CD14-positive monocyte (primary cell): ENCODE data around the gene TTC7B. TPM values are rescaled to one million over a fixed set of nuclear protein-coding genes. Genes with fewer than 3 reads are reported as not detected.
A peak's percentile ranks its signal among the peaks of the same experiment; 100 is the strongest.

ENCODE experiments used
- DNase-seq, 3 donors: peaks; one replicate each; pipeline ENCODE4 v3.0.0-alpha.2; 2011 to 2022
- H2AFZ ChIP-seq: 2 replicates; pipeline ENCODE4 v1.6.0; 2012; ENCODE audit warnings: mild to moderate bottlenecking, low read depth, low read length, inconsistent platforms; ENCODE audit not compliant: insufficient read depth, poor library complexity, severe bottlenecking
- H3K27ac ChIP-seq, 2 donors: 1 replicate in 1 of 2; 2 replicates in 1 of 2; pipeline ENCODE4 v1.5.1; 2012 to 2013; ENCODE audit warnings: low read length in 2 of 2, control low read depth in 1 of 2, inconsistent platforms in 1 of 2, low read depth in 1 of 2, mild to moderate bottlenecking in 1 of 2
- H3K27me3 ChIP-seq, 2 donors: one replicate each; pipeline versions ENCODE4 v1.6.0 to v1.6.1; 2011 to 2013; ENCODE audit warnings: low read length in 2 of 2; ENCODE audit not compliant: control insufficient read depth in 2 of 2, insufficient read depth in 2 of 2
- H3K36me3 ChIP-seq, 2 donors: replicated peaks in 1 of 2; 1 replicate in 1 of 2; 2 replicates in 1 of 2; pipeline versions ENCODE4 v1.5.1 to v1.6.1; 2012 to 2013; ENCODE audit warnings: low read length in 2 of 2, control low read depth in 1 of 2, inconsistent platforms in 1 of 2, mild to moderate bottlenecking in 1 of 2; ENCODE audit not compliant: insufficient read depth in 2 of 2, control insufficient read depth in 1 of 2
- H3K4me1 ChIP-seq, 2 donors: 1 replicate in 1 of 2; 2 replicates in 1 of 2; pipeline versions ENCODE4 v1.5.1 to v1.6.1; 2012 to 2013; ENCODE audit warnings: low read length in 2 of 2, control low read depth in 1 of 2, inconsistent platforms in 1 of 2, mild to moderate bottlenecking in 1 of 2, moderate library complexity in 1 of 2; ENCODE audit not compliant: insufficient read depth in 2 of 2, control insufficient read depth in 1 of 2
- H3K4me2 ChIP-seq: replicated peaks from 2 replicates; pipeline ENCODE3; 2012; ENCODE audit warnings: low read length, moderate library complexity, mild to moderate bottlenecking; ENCODE audit not compliant: poor library complexity, severe bottlenecking; ENCODE audit errors: extremely low read depth
- H3K4me3 ChIP-seq, 3 experiments: fragments of 200-600 bp in 1 of 3; sonication (generic) in 1 of 3; replicated peaks in 1 of 3; 1 replicate in 2 of 3; 2 replicates in 1 of 3; pipeline ENCODE4 v1.5.1; 2011 to 2013; ENCODE audit warnings: low read length in 3 of 3, mild to moderate bottlenecking in 3 of 3, control low read depth in 2 of 3, low read depth in 2 of 3, inconsistent platforms in 1 of 3, moderate library complexity in 1 of 3
- H3K79me2 ChIP-seq: 2 replicates; pipeline ENCODE4 v1.6.0; 2012; ENCODE audit warnings: mild to moderate bottlenecking, control low read depth, inconsistent platforms, low read length, moderate library complexity; ENCODE audit not compliant: insufficient read depth
- H3K9ac ChIP-seq: 2 replicates; pipeline ENCODE4 v1.6.0; 2017; ENCODE audit warnings: low read length, mild to moderate bottlenecking; ENCODE audit not compliant: insufficient read depth, poor library complexity, severe bottlenecking
- H3K9me3 ChIP-seq, 2 donors: replicated peaks in 1 of 2; 1 replicate in 1 of 2; 2 replicates in 1 of 2; pipeline versions ENCODE4 v1.5.1 to v1.6.1; 2012 to 2013; ENCODE audit warnings: low read length in 2 of 2, control low read depth in 1 of 2; ENCODE audit not compliant: control insufficient read depth in 1 of 2, insufficient read depth in 1 of 2
- H4K20me1 ChIP-seq: 2 replicates; pipeline ENCODE4 v1.6.0; 2012; ENCODE audit warnings: mild to moderate bottlenecking, low read length, control low read depth, moderate library complexity; ENCODE audit not compliant: insufficient read depth
- H3K27ac Mint-ChIP-seq, 7 donors: one replicate each; pipeline ENCODE4 v1.8.0; 2020; ENCODE audit warnings: mild to moderate bottlenecking in 7 of 7, mixed read lengths in 7 of 7, moderate library complexity in 6 of 7, inconsistent platforms in 2 of 7
- H3K27me3 Mint-ChIP-seq, 3 donors: one replicate each; pipeline ENCODE4 v1.8.0; 2021 to 2022; ENCODE audit warnings: low read depth in 3 of 3, mild to moderate bottlenecking in 3 of 3, mixed read lengths in 3 of 3, moderate library complexity in 3 of 3, inconsistent platforms in 1 of 3
- H3K36me3 Mint-ChIP-seq, 2 donors: one replicate each; pipeline ENCODE4 v1.8.0; 2020; ENCODE audit warnings: mixed read lengths in 2 of 2, inconsistent platforms in 1 of 2, mild to moderate bottlenecking in 1 of 2
- H3K4me1 Mint-ChIP-seq: one replicate; pipeline ENCODE4 v1.8.0; 2020; ENCODE audit warnings: mild to moderate bottlenecking, mixed read lengths
- H3K4me3 Mint-ChIP-seq, 2 donors: one replicate each; pipeline ENCODE4 v1.8.0; 2020; ENCODE audit warnings: mild to moderate bottlenecking in 2 of 2, mixed read lengths in 2 of 2, moderate library complexity in 1 of 2
- H3K9me3 Mint-ChIP-seq, 7 donors: one replicate each; pipeline ENCODE4 v1.8.0; 2020 to 2022; ENCODE audit warnings: mixed read lengths in 7 of 7, mild to moderate bottlenecking in 6 of 7, moderate library complexity in 6 of 7, inconsistent platforms in 2 of 7
- WGBS: methylation state at CpG from one replicate; pipeline ENCODE4 v1.1.5; 2013; ENCODE audit warnings: missing lambda C conversion rate; ENCODE audit not compliant: insufficient coverage; 5-methylcytosine and 5-hydroxymethylcytosine counted together
- intact Hi-C, 2 donors: fragments of 100-400 bp; cut with micrococcal nuclease; formaldehyde crosslinking; loops; one replicate each; pipeline versions ENCODE4 v1.15.0 to v1.15.1; 2023
- polyA plus RNA-seq, 3 donors: library from polyadenylated mRNA; depleted of rRNA in 1 of 3; unstranded in 2 of 3; stranded (reverse) in 1 of 3; fragments of 300-500 nt in 2 of 3; fragments of >200 nt in 1 of 3; fragmentation: Illumina TruSeq in 2 of 3; gene quantifications; 1 replicate in 2 of 3; 2 replicates in 1 of 3; pipeline ENCODE4 v1.2.3, GENCODE V29; 2012 to 2021
- TF ChIP-seq, protein P1 (sequence below): fragments of 200-600 bp; IDR thresholded peaks from one replicate; pipeline ENCODE4 v1.8.0; 2022; ENCODE audit warnings: antibody characterized with exemption, mild to moderate bottlenecking

Gene TTC7B
- polyA plus RNA-seq, 3 donors, result 0.87 to 2.6 (median 1.2) TPM

DNA sequence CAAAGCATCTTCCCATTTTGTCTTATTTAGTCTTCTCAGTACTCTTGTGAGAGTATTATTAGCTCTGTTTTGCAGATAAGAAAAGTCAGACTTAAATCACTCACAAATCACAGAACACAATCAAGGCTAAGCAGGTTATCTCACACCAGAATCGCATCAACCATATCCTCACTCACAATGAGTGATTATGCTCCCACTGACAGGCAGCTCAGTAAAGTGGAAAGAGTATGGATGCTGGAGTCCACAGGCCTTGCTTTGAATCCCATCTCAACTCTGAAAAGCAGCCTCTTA is 43.1 kb downstream of the TTC7B start:
- WGBS, result no CpG with 5 or more reads among the region's 1 CpG
- H3K27me3 ChIP-seq, result no peaks in the 10 kb centered on the region

DNA sequence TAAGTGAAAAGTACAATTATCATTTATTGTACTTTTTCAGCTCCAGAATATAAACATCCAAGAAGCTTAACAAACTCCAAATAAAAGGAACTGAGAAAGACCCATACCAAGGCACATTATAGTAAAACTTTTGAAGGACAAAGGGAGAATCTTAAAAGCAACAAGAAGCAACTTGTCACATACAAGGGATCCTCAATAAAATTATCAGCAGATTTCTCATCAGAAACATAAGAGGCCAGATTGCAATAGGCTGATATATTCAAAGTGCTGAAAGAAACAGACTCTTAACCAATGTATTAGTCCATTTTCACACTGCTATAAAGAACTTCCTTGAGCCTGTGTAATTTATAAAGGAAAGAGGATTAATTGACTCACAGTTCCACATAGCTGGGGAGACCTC is 48.3 kb downstream of the TTC7B start:
- Mint-ChIP-seq H3K27me3 (no peaks in the 10 kb centered on the region), H3K4me3 (no peak overlapping the region), H3K36me3 (peaks cover 9 to 11% of the 10 kb centered on the region in 2 donors), H3K4me1 (no peaks in the 10 kb centered on the region), H3K27ac (peak overlapping the region in 1 of 7 donors; percentile 9), H3K9me3 (peaks cover 18 to 36% (median 29%) of the 10 kb centered on the region in 7 donors)
- TF ChIP-seq, protein P1, sequence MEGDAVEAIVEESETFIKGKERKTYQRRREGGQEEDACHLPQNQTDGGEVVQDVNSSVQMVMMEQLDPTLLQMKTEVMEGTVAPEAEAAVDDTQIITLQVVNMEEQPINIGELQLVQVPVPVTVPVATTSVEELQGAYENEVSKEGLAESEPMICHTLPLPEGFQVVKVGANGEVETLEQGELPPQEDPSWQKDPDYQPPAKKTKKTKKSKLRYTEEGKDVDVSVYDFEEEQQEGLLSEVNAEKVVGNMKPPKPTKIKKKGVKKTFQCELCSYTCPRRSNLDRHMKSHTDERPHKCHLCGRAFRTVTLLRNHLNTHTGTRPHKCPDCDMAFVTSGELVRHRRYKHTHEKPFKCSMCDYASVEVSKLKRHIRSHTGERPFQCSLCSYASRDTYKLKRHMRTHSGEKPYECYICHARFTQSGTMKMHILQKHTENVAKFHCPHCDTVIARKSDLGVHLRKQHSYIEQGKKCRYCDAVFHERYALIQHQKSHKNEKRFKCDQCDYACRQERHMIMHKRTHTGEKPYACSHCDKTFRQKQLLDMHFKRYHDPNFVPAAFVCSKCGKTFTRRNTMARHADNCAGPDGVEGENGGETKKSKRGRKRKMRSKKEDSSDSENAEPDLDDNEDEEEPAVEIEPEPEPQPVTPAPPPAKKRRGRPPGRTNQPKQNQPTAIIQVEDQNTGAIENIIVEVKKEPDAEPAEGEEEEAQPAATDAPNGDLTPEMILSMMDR, result no peak
- no peaks in the 10 kb centered on the region for H3K27me3 ChIP-seq
- no peak overlapping the region for H3K27ac ChIP-seq
- DNase-seq, result no peak
- no peaks in the 10 kb centered on the region for H3K4me1 ChIP-seq
- intact Hi-C loops, result no loop called here
- H3K4me3 ChIP-seq, result no peak overlapping the region
- no peak overlapping the region for H3K9ac ChIP-seq
- no peak overlapping the region for H2AFZ ChIP-seq
- no peaks in the 10 kb centered on the region for H3K79me2 ChIP-seq
- H3K4me2 ChIP-seq, result no peak overlapping the region
- no peaks in the 10 kb centered on the region for H4K20me1 ChIP-seq
- H3K9me3 ChIP-seq, result peaks cover 13 to 19% of the 10 kb centered on the region in 2 donors
- H3K36me3 ChIP-seq, result no peaks in the 10 kb centered on the region

More for the DNA sequence above, 43.1 kb downstream of the TTC7B start:
- no peak overlapping the region for H3K27ac ChIP-seq
- H4K20me1 ChIP-seq, result no peaks in the 10 kb centered on the region
- TF ChIP-seq, protein P1, result no peak
- H3K9ac ChIP-seq, result no peak overlapping the region
- Mint-ChIP-seq H3K4me1 (no peaks in the 10 kb centered on the region), H3K36me3 (peaks cover 0 to 3% of the 10 kb centered on the region in 2 donors), H3K27me3 (no peaks in the 10 kb centered on the region), H3K9me3 (peaks cover under 1 to 8% (median 4%) of the 10 kb centered on the region in 7 donors), H3K4me3 (no peak overlapping the region), H3K27ac (peak overlapping the region in 1 of 7 donors; percentile 26)
- no peaks in the 10 kb centered on the region for H3K4me1 ChIP-seq
- H3K9me3 ChIP-seq, result peaks cover 3% of the 10 kb centered on the region in 2 donors
- H3K4me2 ChIP-seq, result no peak overlapping the region
- no peak overlapping the region for H3K4me3 ChIP-seq
- H3K79me2 ChIP-seq, result no peaks in the 10 kb centered on the region
- H3K36me3 ChIP-seq, result no peaks in the 10 kb centered on the region
- intact Hi-C loops, result no loop called here
- no peak for DNase-seq
- no peak overlapping the region for H2AFZ ChIP-seq
